Measurements from ENCODE around the gene COQ8A. TPM values are rescaled to one million over a fixed set of nuclear protein-coding genes. Genes with fewer than 3 reads are reported as not detected.

Gene COQ8A
- total RNA-seq, 1 donor from 2014 or later: 20.7 TPM

DNA sequence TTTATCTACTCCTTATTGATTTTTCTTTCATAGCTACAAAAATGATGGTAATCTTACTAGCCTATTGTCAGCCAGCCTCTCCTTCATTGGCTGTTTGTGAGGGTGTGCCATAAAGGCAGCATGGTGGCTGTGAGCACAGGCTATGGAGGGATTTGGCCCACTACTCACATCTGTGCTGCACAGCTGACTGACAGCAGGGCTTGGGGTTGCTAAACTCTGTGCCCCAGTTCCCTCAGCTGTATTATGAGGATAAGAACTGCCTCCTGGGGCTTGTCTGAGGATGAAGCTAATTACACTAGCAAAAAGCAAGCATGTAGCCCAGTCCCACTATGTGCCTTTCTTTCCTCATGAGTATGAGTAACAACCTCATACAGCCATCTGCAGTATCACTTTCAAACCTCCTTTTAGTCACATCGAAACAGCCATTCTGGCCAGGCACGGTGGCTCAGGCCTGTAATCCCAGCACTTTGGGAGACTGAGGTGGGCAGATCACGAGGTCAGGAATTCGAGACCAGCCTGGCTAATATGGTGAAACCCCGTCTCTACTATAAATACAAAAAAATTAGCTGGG is 66.2 kb downstream of the COQ8A start:
- DNase-seq (ENCODE audit: low read depth in 2 of 2): no peak

DNA sequence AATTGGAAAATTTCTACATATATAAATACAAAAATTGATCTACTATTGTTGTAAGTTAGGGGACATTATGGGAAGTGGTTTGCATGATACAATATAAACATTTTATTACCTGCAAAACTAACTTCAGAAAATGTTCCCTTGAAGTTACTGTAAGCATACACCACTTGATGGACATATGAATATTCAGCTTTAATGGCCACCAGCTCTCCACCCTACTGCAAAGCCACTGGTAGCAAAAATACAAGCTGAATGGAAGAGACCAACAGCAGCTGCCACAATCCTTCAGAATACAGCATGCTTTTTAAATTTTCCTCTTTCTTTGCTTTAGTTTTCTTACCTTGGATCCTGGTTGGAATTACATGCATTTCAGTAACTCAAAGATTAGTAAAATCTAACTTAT is 69.8 kb downstream of the COQ8A start:
- no peak for DNase-seq (ENCODE audit: low read depth in 2 of 2)

DNA sequence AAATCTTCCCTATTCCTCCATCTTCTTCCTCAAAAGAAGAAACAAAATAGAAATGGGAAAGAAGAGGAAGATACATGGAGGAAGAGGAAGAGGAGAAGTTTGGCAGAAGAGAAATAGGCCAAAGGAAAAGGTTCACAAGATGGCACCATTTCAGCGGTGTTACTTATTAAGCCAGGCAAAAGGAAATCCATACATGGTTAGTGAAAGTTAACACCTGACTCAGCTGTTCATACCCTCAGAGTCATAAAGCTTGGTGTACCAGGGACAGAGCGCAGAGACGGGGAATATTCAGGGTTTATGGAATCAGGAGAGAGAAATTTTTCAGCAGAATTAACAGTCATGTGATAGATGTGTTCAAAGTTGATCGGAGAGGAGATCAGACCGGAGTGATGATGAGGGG is 70.6 kb downstream of the COQ8A start:
- no peak for DNase-seq (ENCODE audit: low read depth in 2 of 2)

DNA sequence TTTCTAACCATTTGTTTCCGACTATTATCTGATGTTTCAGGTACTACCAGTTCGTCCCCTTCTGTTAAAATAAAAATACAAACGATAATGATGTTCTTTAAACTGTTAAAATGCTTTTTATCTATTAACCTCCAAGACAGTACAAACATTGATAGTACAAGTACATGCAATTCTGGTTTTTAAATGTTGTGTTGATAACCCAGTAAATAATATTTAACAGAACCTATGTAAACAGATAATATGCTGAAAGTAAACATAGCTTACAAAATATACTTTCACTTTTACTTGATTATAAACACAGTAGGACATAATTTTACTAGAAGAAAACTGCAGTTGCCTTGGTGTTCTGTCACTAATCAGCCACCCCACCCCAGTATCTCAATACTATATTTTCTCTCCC is 76.9 kb downstream of the COQ8A start:
- no peak for DNase-seq (ENCODE audit: low read depth in 2 of 2)

DNA sequence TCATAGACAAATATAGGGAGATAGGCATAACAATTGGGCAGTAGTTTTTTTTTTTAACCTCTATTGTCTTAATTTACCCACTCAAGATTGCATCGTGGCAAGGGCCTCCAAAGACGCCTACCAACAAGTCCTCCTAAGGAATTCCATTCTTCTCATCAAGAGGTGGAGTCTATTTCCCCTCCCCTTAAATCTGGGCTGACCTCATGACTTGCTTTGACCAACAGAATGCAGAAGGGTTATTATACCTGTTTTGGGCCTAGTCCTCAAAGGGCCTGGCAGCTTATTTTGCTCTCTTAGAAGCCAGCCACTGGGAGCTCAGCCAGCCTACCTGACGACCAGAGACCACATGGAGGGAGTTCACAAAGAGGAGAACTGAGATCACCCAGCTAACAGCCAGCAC is 92.3 kb downstream of the COQ8A start:
- no peak for DNase-seq (ENCODE audit: low read depth in 2 of 2)

DNA sequence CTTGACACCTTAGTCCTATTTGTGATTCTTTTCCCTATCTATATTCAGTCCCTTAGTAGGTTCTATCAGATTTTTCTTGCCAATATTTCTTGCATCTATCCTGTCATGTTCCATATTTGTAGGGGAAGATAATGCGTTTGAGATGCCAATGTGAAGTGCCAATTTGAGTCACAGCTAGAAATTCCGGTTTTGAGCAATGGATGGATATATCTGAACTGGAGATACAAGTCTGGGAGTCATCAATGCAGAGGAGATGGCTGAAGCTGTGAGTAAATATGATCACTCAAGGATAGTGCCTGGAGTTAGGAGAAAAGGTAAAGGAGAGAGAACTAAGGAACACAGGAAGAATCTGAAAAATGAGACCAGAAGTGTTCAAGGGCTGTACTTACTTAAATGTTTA is 93.8 kb downstream of the COQ8A start:
- DNase-seq (ENCODE audit: low read depth in 2 of 2): no peak

DNA sequence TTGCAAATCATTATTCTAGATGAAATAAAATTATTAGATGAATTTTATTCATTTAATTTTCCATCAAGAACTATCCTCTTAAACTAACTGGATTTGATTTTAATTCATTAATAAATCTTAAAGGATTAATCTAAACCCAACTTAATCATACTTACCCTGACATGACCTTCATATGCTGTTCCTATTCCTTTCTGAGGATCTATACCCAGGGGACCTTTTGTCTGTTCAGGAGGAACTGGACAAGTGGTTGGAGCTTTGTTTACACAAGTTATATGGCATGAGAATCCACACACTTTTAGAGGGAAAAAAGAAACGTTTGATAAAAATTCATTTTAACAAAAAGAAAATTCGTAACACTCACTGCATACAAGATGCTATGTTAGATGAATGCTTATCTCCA is 95.2 kb downstream of the COQ8A start:
- DNase-seq (ENCODE audit: low read depth in 2 of 2): no peak

DNA sequence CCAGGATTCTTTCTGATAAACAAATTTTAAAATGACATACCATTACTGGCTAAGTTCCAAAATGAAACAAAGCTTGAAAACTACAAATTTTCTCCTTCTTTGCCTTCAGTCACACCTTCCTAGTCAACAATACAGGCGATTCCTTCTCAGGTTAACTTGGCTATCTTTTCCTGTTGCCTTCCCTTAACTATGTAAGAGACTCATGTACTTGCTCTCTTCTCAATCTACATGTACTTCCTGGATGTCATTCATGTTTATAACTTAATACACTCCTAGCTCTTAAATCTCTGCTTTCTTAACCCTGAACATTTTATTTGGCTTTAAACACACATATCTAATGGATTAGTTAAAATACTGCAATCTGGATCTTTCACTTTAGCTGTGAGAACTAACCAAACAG is 97.0 kb downstream of the COQ8A start:
- no peak for DNase-seq (ENCODE audit: low read depth in 2 of 2)

Other genes with a start within 250 kb of the COQ8A start
- gene ITPKB, start 201.0 kb upstream of the COQ8A start, total RNA-seq: 23.6 and 31.6 TPM in 2 replicates
- 42.7 and 74.5 TPM in 2 replicates for gene PSEN2, start 69.7 kb upstream of the COQ8A start, total RNA-seq

All from dermis microvascular lymphatic vessel endothelial cell (primary cell).